T-helper 17 cell (primary cell): ENCODE data around the gene TGFB1I1. TPM values are rescaled to one million over a fixed set of nuclear protein-coding genes. Genes with fewer than 3 reads are reported as not detected.

Experiments used
- ATAC-seq: fragments of 150-1000 bp; cut with Tn5 transposase; 2 replicates; pipeline ENCODE4 v1.10.0; 2021; ENCODE audit warnings: mild to moderate bottlenecking, moderate library complexity
- DNase-seq, 3 donors: peaks; one replicate each; pipeline versions ENCODE4 v3.0.0 to v3.0.0-alpha.2; 2020 to 2021
- H3K9me3 ChIP-seq: one replicate; pipeline ENCODE4 v1.7.0; 2013; ENCODE audit warnings: low read length, mild to moderate bottlenecking; ENCODE audit not compliant: control insufficient read depth, poor library complexity, severe bottlenecking
- H3K27ac Mint-ChIP-seq: one replicate; pipeline ENCODE4 v1.8.0; 2022; ENCODE audit warnings: mild to moderate bottlenecking, moderate library complexity, mixed read lengths
- H3K27me3 Mint-ChIP-seq: one replicate; pipeline ENCODE4 v1.8.0; 2022; ENCODE audit warnings: mixed read lengths
- H3K36me3 Mint-ChIP-seq: one replicate; pipeline ENCODE4 v1.8.0; 2022; ENCODE audit warnings: low read depth, mixed read lengths
- H3K4me1 Mint-ChIP-seq: one replicate; pipeline ENCODE4 v1.8.0; 2022; ENCODE audit warnings: mild to moderate bottlenecking, mixed read lengths
- H3K4me3 Mint-ChIP-seq: one replicate; pipeline ENCODE4 v1.8.0; 2022; ENCODE audit warnings: mild to moderate bottlenecking, moderate library complexity, mixed read lengths
- total RNA-seq, 4 donors: library from RNA in 2 of 4; stranded (reverse) in 2 of 4; gene quantifications; one replicate each; pipeline ENCODE4 v1.2.3 and lab custom pipeline; 2022 to 2026

TGFB1I1 gene
- total RNA-seq, 2 donors from 2014 or later = 0.35 to 5.6 TPM

- DNase-seq (peak; percentile 49 to 57 (median 57)), ATAC-seq (peak; percentile 15)
- H3K27ac Mint-ChIP-seq = peak overlapping the region; percentile 83
- no peaks in the 10 kb centered on the region for H3K27me3 Mint-ChIP-seq
- peak overlapping the region; percentile 91 for H3K4me3 Mint-ChIP-seq
- peaks cover 29% of the 10 kb centered on the region for H3K4me1 Mint-ChIP-seq
- H3K36me3 Mint-ChIP-seq = no peaks in the 10 kb centered on the region
- H3K9me3 ChIP-seq = no peaks in the 10 kb centered on the region
These were observed 13.7 kb upstream of the TGFB1I1 start for GRCh38 chr16:31458073-31458843.

GRCh38 chr16:31458844-31459686 is 12.9 kb upstream of the TGFB1I1 start, which contains the start of gene ARMC5:
TSS of gene ARMC5 (plus strand) at chr16:31459501. CDS start at chr16:31459525, 24 bp downstream.
- Mint-ChIP-seq H3K36me3 (peaks cover 2% of the 10 kb centered on the region), H3K27ac (peak within 1 kb of the TSS; percentile 83), H3K4me1 (peaks cover 24% of the 10 kb centered on the region), H3K4me3 (peak within 1 kb of the TSS; percentile 91), H3K27me3 (no peaks in the 10 kb centered on the region)
- DNase-seq = peak; percentile 91 to 95 (median 91)
- peak; percentile 78 for ATAC-seq
- no peaks in the 10 kb centered on the region for H3K9me3 ChIP-seq

- no peaks in the 10 kb centered on the region for H3K27me3 Mint-ChIP-seq
- peaks cover 24% of the 10 kb centered on the region for H3K4me1 Mint-ChIP-seq
- H3K4me3 Mint-ChIP-seq = peak overlapping the region; percentile 91
- peaks cover 2% of the 10 kb centered on the region for H3K36me3 Mint-ChIP-seq
- ATAC-seq (peak; percentile 83), DNase-seq (peak; percentile 100)
- peak overlapping the region; percentile 83 for H3K27ac Mint-ChIP-seq
- H3K9me3 ChIP-seq = no peaks in the 10 kb centered on the region
These were observed 12.0 kb upstream of the TGFB1I1 start for GRCh38 chr16:31459687-31460581.

GRCh38 chr16:31460582-31461002 is 11.4 kb upstream of the TGFB1I1 start:
- ATAC-seq (no peak), DNase-seq (no peak)
- H3K9me3 ChIP-seq = no peaks in the 10 kb centered on the region
- H3K36me3 Mint-ChIP-seq = peaks cover 2% of the 10 kb centered on the region
- H3K27me3 Mint-ChIP-seq = no peaks in the 10 kb centered on the region
- H3K4me1 Mint-ChIP-seq = peaks cover 21% of the 10 kb centered on the region
- no peak overlapping the region for H3K27ac Mint-ChIP-seq
- no peak overlapping the region for H3K4me3 Mint-ChIP-seq

GRCh38 chr16:31461201-31461920 is 10.6 kb upstream of the TGFB1I1 start:
- ATAC-seq (no peak), DNase-seq (no peak)
- Mint-ChIP-seq H3K27ac (no peak overlapping the region), H3K27me3 (no peaks in the 10 kb centered on the region), H3K4me1 (peaks cover 19% of the 10 kb centered on the region), H3K36me3 (peaks cover 2% of the 10 kb centered on the region), H3K4me3 (peak overlapping the region; percentile 45)
- no peaks in the 10 kb centered on the region for H3K9me3 ChIP-seq

- Mint-ChIP-seq H3K27me3 (no peaks in the 10 kb centered on the region), H3K36me3 (peaks cover 2% of the 10 kb centered on the region), H3K4me1 (peaks cover 24% of the 10 kb centered on the region), H3K27ac (no peak overlapping the region), H3K4me3 (no peak overlapping the region)
- ATAC-seq (no peak), DNase-seq (no peak)
- no peaks in the 10 kb centered on the region for H3K9me3 ChIP-seq
These were observed 9.8 kb upstream of the TGFB1I1 start for GRCh38 chr16:31461921-31462804.

- no peak overlapping the region for H3K4me3 Mint-ChIP-seq
- ATAC-seq (no peak), DNase-seq (no peak)
- H3K27ac Mint-ChIP-seq = no peak overlapping the region
- H3K27me3 Mint-ChIP-seq = no peaks in the 10 kb centered on the region
- H3K36me3 Mint-ChIP-seq = peaks cover 2% of the 10 kb centered on the region
- H3K4me1 Mint-ChIP-seq = peaks cover 15% of the 10 kb centered on the region
- H3K9me3 ChIP-seq = no peaks in the 10 kb centered on the region
These were observed 7.6 kb upstream of the TGFB1I1 start for GRCh38 chr16:31464348-31464769.

GRCh38 chr16:31464781-31465260 is 7.1 kb upstream of the TGFB1I1 start:
- Mint-ChIP-seq H3K4me3 (no peak overlapping the region), H3K4me1 (peaks cover 15% of the 10 kb centered on the region), H3K36me3 (peaks cover 2% of the 10 kb centered on the region), H3K27ac (no peak overlapping the region), H3K27me3 (no peaks in the 10 kb centered on the region)
- DNase-seq (no peak), ATAC-seq (no peak)
- no peaks in the 10 kb centered on the region for H3K9me3 ChIP-seq

- H3K36me3 Mint-ChIP-seq = peaks cover 2% of the 10 kb centered on the region
- H3K4me3 Mint-ChIP-seq = no peak overlapping the region
- H3K27me3 Mint-ChIP-seq = no peaks in the 10 kb centered on the region
- H3K9me3 ChIP-seq = no peaks in the 10 kb centered on the region
- H3K27ac Mint-ChIP-seq = no peak overlapping the region
- H3K4me1 Mint-ChIP-seq = peaks cover 10% of the 10 kb centered on the region
- DNase-seq = no peak
- no peak for ATAC-seq
These were observed 6.1 kb upstream of the TGFB1I1 start for GRCh38 chr16:31465788-31466370.

- Mint-ChIP-seq H3K4me3 (no peak overlapping the region), H3K36me3 (peaks cover 2% of the 10 kb centered on the region), H3K27ac (peak overlapping the region; percentile 54), H3K4me1 (peaks cover 9% of the 10 kb centered on the region), H3K27me3 (peaks cover 5% of the 10 kb centered on the region)
- DNase-seq (no peak), ATAC-seq (no peak)
- no peaks in the 10 kb centered on the region for H3K9me3 ChIP-seq
These were observed 5.5 kb upstream of the TGFB1I1 start for GRCh38 chr16:31466381-31466841.

GRCh38 chr16:31467151-31467773 is 4.7 kb upstream of the TGFB1I1 start:
- Mint-ChIP-seq H3K4me1 (peaks cover 9% of the 10 kb centered on the region), H3K27ac (peak overlapping the region; percentile 54), H3K4me3 (peak overlapping the region; percentile 45), H3K27me3 (peaks cover 5% of the 10 kb centered on the region), H3K36me3 (peaks cover 2% of the 10 kb centered on the region)
- no peaks in the 10 kb centered on the region for H3K9me3 ChIP-seq
- DNase-seq (no peak), ATAC-seq (no peak)
